ENCODE results near the gene PCDHB15.
A peak's percentile ranks its signal among the peaks of the same experiment; 100 is the strongest.
"Not testable (repeated sequence)": the region's sequence is repeated elsewhere in the genome, so short reads cannot be mapped to it uniquely, and the experiment has no call there.

PCDHB15 gene

DNA sequence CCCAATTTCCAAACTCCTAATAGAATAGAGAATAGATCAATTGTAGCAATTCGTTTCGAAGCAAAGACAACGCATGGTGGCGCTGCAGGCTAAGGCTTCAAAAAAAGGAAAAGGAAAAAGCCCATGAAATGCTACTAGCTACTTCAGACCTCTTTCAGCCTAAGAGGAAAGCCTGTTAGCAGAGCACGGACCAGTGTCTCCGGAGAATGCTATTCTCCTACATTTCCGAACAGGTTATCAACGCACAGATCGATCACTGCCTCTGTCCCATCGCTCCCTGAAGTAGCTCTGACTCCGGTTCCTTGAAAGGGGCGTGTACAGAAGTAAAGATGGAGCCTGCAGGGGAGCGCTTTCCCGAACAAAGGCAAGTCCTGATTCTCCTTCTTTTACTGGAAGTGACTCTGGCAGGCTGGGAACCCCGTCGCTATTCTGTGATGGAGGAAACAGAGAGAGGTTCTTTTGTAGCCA is at the start of gene PCDHB15:
Gene PCDHB15 (plus strand): TSS at position 146 of the 468 bp plus-strand sequence. CDS start 184 bp downstream, at position 330.
- DNase-seq (ENCODE audit: low read depth, low spot score), result no peak

DNA sequence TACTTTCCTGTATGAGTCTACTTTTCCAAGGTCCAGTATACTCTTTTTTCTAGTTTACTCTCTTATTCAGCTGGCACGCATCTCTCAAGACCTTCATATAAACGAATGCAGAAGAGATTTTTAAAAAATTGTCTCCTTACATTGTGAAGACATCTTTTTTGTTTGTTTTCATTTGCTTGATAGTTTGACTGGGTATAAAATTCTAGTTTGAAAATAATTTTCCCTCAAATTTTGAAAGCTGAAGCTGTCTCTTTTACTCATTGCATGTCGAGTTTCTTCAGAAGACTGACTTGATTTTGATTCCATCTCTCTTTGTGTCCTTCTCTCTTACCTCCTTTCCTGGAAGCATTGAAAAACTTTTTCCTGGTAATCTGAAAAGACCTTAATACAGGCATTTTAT is 48.8 kb upstream of the PCDHB15 start:
- no peak for DNase-seq (ENCODE audit: low read depth, low spot score)

DNA sequence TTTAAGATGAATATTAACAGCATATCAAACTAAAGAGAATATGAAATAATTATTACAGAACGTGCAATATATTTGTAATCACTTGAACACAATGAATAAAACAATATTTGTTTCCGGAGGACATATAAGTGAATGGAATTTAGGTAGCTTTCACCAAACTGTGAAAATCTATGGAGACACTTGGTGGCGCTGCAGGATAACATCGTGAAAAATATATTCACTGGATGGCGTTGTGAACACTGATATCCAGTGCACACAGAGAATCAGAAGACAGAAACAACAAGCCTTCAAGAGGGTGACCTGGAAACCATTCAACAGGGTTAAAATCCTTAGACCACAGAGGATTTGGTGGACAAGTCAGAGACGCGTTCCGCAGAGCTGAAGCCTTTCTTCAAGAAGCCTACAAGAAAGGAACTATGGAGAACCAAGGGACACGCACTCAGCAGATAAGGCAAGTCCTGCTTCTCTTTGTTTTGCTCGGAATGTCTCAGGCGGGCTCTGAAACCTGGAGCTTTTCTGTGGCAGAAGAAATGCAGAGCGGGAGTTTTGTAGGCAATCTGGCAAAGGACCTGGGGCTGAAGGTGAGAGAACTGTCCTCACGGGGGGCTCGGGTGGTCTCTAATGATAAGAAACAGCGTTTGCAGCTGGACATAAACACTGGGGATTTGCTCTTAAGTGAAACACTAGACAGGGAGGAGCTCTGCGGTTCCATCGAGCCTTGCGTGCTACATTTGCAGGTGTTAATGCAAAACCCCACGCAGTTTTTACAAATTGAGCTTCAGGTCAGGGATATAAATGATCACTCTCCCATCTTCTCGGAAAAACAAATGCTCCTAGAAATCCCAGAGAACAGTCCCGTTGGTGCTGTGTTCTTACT is 45.6 kb upstream of the PCDHB15 start, which contains the start of gene PCDHB11:
Gene PCDHB11 (plus strand): TSS at position 269 of the 877 bp plus-strand sequence. CDS start 148 bp downstream, at position 417.
- no peak for DNase-seq (ENCODE audit: low read depth, low spot score)

DNA sequence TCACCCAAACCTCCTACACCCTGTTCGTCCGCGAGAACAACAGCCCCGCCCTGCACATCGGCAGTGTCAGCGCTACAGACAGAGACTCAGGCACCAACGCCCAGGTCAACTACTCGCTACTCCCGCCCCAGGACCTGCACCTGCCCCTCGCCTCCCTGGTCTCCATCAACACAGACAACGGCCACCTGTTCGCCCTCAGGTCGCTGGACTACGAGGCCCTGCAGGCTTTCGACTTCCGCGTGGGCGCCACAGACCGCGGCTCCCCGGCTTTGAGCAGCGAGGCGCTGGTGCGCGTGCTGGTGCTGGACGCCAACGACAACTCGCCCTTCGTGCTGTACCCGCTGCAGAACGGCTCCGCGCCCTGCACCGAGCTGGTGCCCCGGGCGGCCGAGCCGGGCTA is 44.1 kb upstream of the PCDHB15 start:
- not testable (repeated sequence) for DNase-seq (ENCODE audit: low read depth, low spot score)

DNA sequence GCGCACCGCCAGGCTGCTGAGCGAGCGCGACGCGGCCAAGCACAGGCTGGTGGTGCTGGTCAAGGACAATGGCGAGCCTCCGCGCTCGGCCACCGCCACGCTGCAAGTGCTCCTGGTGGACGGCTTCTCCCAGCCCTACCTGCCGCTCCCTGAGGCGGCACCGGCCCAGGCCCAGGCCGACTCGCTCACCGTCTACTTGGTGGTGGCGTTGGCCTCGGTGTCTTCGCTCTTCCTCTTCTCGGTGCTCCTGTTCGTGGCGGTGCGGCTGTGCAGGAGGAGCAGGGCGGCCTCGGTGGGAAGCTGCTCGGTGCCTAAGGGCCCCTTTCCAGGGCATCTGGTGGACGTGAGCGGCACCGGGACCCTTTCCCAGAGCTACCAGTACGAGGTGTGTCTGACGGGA is 43.5 kb upstream of the PCDHB15 start:
- DNase-seq (ENCODE audit: low read depth, low spot score), result not testable (repeated sequence)

DNA sequence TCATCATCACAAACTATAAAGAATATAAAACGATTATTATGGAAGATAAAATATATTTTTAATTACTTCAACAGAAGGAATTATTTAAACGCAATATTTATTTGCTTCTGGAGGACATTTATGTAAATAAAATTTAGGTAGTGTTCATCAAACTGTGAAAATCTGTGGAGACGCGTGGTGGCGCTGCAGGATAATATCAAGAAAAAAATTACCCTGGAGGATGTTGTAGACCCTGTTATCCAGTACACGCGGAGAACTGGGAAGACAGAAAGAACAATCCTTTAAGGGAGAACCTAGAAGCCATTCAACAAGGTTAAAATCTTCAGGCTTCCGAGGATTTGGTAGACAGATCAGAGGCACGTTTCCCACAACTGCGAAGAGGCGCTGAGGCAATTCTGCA is 36.7 kb upstream of the PCDHB15 start, which contains the start of gene PCDHB12:
Gene PCDHB12 (plus strand): TSS at position 242 of the 400 bp plus-strand sequence. CDS start 189 bp downstream, outside the sequence.
- no peak for DNase-seq (ENCODE audit: low read depth, low spot score)

DNA sequence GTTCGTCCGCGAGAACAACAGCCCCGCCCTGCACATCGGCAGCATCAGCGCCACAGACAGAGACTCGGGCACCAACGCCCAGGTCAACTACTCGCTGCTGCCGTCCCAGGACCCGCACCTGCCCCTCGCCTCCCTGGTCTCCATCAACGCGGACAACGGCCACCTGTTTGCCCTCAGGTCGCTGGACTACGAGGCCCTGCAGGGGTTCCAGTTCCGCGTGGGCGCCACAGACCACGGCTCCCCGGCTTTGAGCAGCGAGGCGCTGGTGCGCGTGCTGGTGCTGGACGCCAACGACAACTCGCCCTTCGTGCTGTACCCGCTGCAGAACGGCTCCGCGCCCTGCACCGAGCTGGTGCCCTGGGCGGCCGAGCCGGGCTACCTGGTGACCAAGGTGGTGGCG is 34.9 kb upstream of the PCDHB15 start:
- DNase-seq (ENCODE audit: low read depth, low spot score), result not testable (repeated sequence)

DNA sequence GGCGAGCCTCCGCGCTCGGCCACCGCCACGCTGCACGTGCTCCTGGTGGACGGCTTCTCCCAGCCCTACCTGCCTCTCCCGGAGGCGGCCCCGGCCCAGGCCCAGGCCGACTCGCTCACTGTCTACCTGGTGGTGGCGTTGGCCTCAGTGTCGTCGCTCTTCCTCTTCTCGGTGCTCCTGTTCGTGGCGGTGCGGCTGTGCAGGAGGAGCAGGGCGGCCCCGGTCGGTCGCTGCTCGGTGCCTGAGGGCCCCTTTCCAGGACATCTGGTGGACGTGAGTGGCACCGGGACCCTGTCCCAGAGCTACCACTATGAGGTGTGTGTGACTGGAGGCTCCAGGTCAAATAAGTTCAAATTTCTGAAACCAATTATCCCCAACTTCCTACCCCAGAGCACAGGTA is 34.3 kb upstream of the PCDHB15 start:
- DNase-seq (ENCODE audit: low read depth, low spot score), result not testable (repeated sequence)

DNA sequence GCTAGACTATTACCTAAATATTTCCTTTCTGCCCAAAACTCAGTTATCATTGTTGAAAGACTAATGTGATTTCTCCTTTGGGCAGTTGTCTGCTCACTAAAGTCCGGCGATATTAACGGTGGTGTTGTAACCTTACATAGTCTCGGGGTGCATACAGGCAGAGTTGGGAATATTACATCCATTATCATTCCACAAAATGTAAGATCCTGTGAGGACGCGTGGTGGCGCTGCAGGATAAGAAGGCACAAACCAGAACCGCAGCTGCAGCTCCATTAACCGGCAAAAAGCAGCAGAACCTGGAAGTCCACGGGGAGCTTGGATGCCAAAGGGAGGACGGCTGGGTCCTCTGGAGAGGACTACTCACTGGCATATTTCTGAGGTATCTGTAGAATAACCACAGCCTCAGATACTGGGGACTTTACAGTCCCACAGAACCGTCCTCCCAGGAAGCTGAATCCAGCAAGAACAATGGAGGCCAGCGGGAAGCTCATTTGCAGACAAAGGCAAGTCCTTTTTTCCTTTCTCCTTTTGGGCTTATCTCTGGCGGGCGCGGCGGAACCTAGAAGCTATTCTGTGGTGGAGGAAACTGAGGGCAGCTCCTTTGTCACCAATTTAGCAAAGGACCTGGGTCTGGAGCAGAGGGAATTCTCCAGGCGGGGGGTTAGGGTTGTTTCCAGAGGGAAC is 31.4 kb upstream of the PCDHB15 start, which contains the start of gene PCDHB13:
Gene PCDHB13 (plus strand): TSS at position 264 of the 684 bp plus-strand sequence. CDS start 205 bp downstream, at position 469.
- DNase-seq (ENCODE audit: low read depth, low spot score), result peak; percentile 23

DNA sequence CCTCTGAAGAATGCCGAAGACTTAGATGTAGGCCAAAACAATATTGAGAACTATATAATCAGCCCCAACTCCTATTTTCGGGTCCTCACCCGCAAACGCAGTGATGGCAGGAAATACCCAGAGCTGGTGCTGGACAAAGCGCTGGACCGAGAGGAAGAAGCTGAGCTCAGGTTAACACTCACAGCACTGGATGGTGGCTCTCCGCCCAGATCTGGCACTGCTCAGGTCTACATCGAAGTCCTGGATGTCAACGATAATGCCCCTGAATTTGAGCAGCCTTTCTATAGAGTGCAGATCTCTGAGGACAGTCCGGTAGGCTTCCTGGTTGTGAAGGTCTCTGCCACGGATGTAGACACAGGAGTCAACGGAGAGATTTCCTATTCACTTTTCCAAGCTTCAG is 30.6 kb upstream of the PCDHB15 start:
- not testable (repeated sequence) for DNase-seq (ENCODE audit: low read depth, low spot score)

DNA sequence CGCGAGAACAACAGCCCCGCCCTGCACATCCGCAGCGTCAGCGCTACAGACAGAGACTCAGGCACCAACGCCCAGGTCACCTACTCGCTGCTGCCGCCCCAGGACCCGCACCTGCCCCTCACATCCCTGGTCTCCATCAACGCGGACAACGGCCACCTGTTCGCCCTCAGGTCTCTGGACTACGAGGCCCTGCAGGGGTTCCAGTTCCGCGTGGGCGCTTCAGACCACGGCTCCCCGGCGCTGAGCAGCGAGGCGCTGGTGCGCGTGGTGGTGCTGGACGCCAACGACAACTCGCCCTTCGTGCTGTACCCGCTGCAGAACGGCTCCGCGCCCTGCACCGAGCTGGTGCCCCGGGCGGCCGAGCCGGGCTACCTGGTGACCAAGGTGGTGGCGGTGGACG is 29.7 kb upstream of the PCDHB15 start:
- not testable (repeated sequence) for DNase-seq (ENCODE audit: low read depth, low spot score)

DNA sequence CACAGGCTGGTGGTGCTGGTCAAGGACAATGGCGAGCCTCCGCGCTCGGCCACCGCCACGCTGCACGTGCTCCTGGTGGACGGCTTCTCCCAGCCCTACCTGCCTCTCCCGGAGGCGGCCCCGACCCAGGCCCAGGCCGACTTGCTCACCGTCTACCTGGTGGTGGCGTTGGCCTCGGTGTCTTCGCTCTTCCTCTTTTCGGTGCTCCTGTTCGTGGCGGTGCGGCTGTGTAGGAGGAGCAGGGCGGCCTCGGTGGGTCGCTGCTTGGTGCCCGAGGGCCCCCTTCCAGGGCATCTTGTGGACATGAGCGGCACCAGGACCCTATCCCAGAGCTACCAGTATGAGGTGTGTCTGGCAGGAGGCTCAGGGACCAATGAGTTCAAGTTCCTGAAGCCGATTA is 29.2 kb upstream of the PCDHB15 start:
- not testable (repeated sequence) for DNase-seq (ENCODE audit: low read depth, low spot score)

DNA sequence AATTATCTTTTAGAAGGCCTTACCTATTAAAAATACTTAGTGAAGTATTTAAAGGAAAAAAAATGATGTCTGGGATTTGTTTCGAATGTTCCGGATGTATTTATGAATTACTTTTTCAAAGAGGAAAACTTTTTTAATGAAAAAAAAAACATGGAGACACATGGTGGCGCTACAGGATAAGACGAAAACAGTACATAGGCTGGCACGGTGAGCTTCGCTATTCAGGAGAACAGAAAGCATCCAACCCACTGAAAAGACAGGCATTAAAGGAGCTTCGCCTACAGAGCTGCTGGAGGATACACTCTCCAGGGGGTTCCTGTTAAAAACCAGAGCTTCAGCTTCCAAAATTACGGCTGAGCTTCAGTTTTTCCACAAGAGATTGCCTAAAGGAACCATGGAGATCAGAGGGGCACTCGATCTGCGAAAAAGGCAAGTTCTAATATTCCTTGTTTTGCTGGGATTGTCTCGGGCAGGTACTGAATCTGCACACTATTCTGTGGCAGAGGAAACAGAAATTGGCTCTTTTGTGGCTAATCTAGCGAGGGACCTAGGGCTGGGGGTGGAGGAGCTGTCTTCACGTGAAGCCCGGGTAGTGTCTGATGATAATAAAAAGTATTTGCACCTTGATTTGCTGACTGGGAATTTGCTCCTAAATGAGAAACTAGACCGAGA is 21.9 kb upstream of the PCDHB15 start, which contains the start of gene PCDHB14:
Gene PCDHB14 (plus strand): TSS at position 232 of the 672 bp plus-strand sequence. CDS start 163 bp downstream, at position 395.
- peak; percentile 26 for DNase-seq (ENCODE audit: low read depth, low spot score)

DNA sequence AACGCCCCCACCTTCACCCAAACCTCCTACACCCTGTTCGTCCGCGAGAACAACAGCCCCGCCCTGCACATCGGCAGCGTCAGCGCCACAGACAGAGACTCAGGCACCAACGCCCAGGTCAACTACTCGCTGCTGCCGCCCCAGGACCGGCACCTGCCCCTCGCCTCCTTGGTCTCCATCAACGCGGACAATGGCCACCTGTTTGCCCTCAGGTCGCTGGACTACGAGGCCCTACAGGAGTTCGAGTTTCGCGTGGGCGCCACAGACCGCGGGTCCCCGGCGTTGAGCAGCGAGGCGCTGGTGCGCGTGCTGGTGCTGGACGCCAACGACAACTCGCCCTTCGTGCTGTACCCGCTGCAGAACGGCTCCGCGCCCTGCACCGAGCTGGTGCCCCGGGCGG is 20.4 kb upstream of the PCDHB15 start:
- not testable (repeated sequence) for DNase-seq (ENCODE audit: low read depth, low spot score)

DNA sequence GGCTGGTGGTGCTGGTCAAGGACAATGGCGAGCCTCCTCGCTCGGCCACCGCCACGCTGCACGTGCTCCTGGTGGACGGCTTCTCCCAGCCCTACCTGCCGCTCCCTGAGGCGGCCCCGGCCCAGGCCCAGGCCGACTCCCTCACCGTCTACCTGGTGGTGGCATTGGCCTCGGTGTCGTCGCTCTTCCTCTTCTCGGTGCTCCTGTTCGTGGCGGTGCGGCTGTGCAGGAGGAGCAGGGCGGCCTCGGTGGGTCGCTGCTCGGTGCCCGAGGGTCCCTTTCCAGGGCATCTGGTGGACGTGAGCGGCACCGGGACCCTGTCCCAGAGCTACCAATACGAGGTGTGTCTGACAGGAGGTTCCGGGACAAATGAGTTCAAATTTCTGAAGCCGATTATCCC is 19.8 kb upstream of the PCDHB15 start:
- DNase-seq (ENCODE audit: low read depth, low spot score), result not testable (repeated sequence)

DNA sequence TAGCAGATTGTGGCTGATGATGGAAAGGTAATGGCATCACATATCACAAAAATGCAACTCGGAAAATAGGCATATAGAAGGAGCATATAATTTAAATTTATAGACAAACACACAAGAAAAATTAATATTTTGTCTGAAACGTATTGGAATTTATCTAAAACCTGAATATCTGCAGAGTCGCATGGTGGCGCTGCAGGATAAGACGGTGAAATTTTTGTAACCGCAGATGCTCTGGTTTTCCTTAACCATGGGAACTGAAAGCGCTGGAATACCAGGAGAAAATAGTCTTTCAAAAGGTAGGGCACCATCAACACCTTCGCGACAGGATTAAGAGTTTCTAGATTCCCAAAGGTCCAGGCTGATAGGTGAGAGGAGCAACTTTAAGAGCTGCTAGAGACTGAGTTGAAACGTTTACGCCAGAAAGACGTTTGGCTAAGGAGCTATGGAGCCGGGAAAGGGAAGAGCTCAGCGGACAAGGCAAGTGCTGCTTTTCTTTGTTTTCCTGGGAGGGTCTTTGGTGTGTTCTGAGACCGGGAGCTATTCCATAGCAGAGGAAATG is 11.0 kb upstream of the PCDHB15 start:
- DNase-seq (ENCODE audit: low read depth, low spot score), result peak; percentile 11

DNA sequence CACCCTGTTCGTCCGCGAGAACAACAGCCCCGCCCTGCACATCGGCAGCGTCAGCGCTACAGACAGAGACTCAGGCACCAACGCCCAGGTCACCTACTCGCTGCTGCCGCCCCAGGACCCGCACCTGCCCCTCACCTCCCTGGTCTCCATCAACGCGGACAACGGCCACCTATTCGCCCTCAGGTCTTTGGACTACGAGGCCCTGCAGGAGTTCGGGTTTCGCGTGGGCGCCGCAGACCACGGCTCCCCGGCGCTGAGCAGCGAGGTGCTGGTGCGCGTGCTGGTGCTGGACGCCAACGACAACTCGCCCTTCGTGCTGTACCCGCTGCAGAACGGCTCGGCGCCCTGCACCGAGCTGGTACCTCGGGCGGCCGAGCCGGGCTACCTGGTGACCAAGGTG is 9.3 kb upstream of the PCDHB15 start:
- DNase-seq (ENCODE audit: low read depth, low spot score), result not testable (repeated sequence)

DNA sequence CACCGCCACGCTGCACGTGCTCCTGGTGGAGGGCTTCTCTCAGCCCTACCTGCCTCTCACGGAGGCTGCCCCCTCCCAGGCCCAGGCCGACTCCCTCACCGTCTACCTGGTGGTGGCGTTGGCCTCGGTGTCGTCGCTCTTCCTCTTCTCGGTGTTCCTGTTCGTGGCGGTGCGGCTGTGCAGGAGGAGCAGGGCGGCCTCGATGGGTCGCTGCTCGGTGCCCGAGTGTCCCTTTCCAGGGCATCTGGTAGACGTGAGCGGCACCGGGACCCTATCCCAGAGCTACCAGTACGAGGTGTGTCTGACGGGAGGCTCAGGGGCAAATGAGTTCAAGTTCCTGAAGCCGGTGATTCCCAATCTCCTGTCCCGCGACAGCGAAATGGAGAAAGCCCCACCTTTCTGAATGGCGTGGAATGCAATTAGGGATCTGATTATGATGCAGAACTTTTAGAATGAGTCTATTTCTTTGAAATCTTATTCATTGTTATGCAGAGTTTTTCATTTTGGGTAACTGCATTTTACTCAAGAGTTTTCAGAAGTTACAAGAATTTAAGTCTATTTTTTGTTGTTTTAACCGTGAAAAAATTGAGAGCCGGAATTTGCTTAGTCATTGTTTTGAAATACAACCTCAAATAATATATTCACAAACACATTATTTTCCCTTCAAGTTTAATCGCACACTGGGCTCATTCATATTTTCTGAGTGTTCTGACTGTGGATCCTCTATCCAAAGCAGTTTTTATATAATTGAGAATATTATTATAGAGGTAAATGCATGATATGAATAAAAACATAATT is 8.5 kb upstream of the PCDHB15 start:
- no peak for DNase-seq (ENCODE audit: low read depth, low spot score)

DNA sequence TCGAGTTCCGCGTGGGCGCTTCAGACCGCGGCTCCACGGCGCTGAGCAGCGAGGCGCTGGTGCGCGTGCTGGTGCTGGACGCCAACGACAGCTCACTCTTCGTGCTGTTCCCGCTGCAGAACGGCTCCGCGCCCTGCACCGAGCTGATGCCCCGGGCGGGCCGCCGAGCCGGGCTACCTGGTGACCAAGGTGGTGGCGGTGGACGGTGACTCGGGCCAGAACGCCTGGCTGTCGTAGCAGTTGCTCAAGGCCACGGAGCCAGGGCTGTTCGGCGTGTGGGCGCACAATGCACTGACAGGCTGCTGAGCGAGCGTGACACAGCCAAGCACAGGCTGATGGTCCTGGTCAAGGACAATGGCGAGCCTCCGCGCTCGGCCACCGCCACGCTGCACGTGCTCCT is 3.7 kb upstream of the PCDHB15 start:
- no peak for DNase-seq (ENCODE audit: low read depth, low spot score)

DNA sequence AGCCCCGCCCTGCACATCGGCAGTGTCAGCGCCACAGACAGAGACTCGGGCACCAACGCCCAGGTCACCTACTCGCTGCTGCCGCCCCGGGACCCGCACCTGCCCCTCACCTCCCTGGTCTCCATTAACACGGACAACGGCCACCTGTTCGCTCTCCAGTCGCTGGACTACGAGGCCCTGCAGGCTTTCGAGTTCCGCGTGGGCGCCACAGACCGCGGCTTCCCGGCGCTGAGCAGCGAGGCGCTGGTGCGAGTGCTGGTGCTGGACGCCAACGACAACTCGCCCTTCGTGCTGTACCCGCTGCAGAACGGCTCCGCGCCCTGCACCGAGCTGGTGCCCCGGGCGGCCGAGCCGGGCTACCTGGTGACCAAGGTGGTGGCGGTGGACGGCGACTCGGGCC is 1.8 kb downstream of the PCDHB15 start:
- DNase-seq (ENCODE audit: low read depth, low spot score), result not testable (repeated sequence)
